Measurements from ENCODE around the gene S1PR1.

- TF ChIP-seq, protein P1, sequence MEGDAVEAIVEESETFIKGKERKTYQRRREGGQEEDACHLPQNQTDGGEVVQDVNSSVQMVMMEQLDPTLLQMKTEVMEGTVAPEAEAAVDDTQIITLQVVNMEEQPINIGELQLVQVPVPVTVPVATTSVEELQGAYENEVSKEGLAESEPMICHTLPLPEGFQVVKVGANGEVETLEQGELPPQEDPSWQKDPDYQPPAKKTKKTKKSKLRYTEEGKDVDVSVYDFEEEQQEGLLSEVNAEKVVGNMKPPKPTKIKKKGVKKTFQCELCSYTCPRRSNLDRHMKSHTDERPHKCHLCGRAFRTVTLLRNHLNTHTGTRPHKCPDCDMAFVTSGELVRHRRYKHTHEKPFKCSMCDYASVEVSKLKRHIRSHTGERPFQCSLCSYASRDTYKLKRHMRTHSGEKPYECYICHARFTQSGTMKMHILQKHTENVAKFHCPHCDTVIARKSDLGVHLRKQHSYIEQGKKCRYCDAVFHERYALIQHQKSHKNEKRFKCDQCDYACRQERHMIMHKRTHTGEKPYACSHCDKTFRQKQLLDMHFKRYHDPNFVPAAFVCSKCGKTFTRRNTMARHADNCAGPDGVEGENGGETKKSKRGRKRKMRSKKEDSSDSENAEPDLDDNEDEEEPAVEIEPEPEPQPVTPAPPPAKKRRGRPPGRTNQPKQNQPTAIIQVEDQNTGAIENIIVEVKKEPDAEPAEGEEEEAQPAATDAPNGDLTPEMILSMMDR (CRISPR knock-in tag; IDR thresholded peaks at IDR 0.05) = no peak
- TF ChIP-seq TAF1 (CRISPR knock-in tag; IDR thresholded peaks at IDR 0.05) (no peak), CREB3 (CRISPR knock-in tag; IDR thresholded peaks at IDR 0.05) (no peak), ZNF3 (CRISPR knock-in tag; IDR thresholded peaks at IDR 0.05) (no peak), JUNB (CRISPR knock-in tag; IDR thresholded peaks at IDR 0.05; ENCODE audit: borderline replicate concordance) (no peak), ZNF558 (CRISPR knock-in tag; IDR thresholded peaks at IDR 0.05; ENCODE audit: borderline replicate concordance) (no peak), ZNF580 (CRISPR knock-in tag; IDR thresholded peaks at IDR 0.05; ENCODE audit: borderline replicate concordance, low read depth) (no peak), RXRB (CRISPR knock-in tag; IDR thresholded peaks at IDR 0.05; ENCODE audit: borderline replicate concordance) (no peak), RXRA (CRISPR knock-in tag; IDR thresholded peaks at IDR 0.05) (no peak), TCF7L2 (IDR thresholded peaks at IDR 0.05; ENCODE audit: low read depth, low read length) (no peak), ZGPAT (CRISPR knock-in tag; IDR thresholded peaks at IDR 0.05) (no peak), RFX3 (CRISPR knock-in tag; IDR thresholded peaks at IDR 0.05) (no peak)
- TF ChIP-seq, protein P2, sequence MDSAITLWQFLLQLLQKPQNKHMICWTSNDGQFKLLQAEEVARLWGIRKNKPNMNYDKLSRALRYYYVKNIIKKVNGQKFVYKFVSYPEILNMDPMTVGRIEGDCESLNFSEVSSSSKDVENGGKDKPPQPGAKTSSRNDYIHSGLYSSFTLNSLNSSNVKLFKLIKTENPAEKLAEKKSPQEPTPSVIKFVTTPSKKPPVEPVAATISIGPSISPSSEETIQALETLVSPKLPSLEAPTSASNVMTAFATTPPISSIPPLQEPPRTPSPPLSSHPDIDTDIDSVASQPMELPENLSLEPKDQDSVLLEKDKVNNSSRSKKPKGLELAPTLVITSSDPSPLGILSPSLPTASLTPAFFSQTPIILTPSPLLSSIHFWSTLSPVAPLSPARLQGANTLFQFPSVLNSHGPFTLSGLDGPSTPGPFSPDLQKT (CRISPR knock-in tag; IDR thresholded peaks at IDR 0.05; ENCODE audit: borderline replicate concordance) = no peak
These were observed 3.3 kb upstream of the S1PR1 start for GRCh38 chr1:101233495-101233894.
